Body of pancreas (tissue), 4 donors: Measurements from ENCODE around the gene ZBTB43. TPM values are rescaled to one million over a fixed set of nuclear protein-coding genes. Genes with fewer than 3 reads are reported as not detected.
"Not testable (repeated sequence)": the region's sequence is repeated elsewhere in the genome, so short reads cannot be mapped to it uniquely, and the experiment has no call there.

ENCODE experiments used
- ATAC-seq: fragments of 150-250 bp; one replicate; pipeline ENCODE4 v1.9.1; 2016
- DNase-seq, 4 donors: peaks; one replicate each; pipeline ENCODE4 v3.0.0-alpha.2; 2019
- H3K27ac ChIP-seq, 4 donors: fragments of 200-600 bp; sonication (generic); 1 replicate in 3 of 4; 2 replicates in 1 of 4; pipeline versions ENCODE4 v1.5.1 to v1.6.1; 2016 to 2019; ENCODE audit warnings: mild to moderate bottlenecking in 1 of 4, mixed read lengths in 1 of 4, moderate library complexity in 1 of 4
- H3K27me3 ChIP-seq, 2 donors: fragments of 200-600 bp; sonication (generic); one replicate each; pipeline ENCODE4 v1.6.0; 2016; ENCODE audit warnings: mild to moderate bottlenecking in 1 of 2
- H3K36me3 ChIP-seq, 2 donors: fragments of 200-600 bp; sonication (generic); replicated peaks in 1 of 2; 2 replicates each; pipeline ENCODE4 v1.5.1; 2016; ENCODE audit warnings: low read depth in 2 of 2; ENCODE audit not compliant: insufficient read depth in 1 of 2
- H3K4me1 ChIP-seq: fragments of 200-600 bp; sonication (generic); one replicate; pipeline ENCODE4 v1.6.0; 2016
- H3K4me3 ChIP-seq, 2 donors: fragments of 200-600 bp; sonication (generic); 1 replicate in 1 of 2; 2 replicates in 1 of 2; pipeline ENCODE4 v1.5.1; 2016 to 2019
- H3K9me3 ChIP-seq, 3 donors: fragments of 200-600 bp; sonication (generic); 1 replicate in 2 of 3; 2 replicates in 1 of 3; pipeline ENCODE4 v1.5.1; 2016
- CTCF ChIP-seq, 7 experiments: fragments of 450-650 bp in 4 of 7; fragments of 200-600 bp in 3 of 7; sonication (generic) in 3 of 7; IDR thresholded peaks; one replicate each; pipeline ENCODE4 v1.5.1; 2016 to 2019; ENCODE audit warnings: antibody characterized with exemption in 7 of 7
- POLR2A ChIP-seq, 3 donors: fragments of 450-650 bp; IDR thresholded peaks; one replicate each; pipeline ENCODE4 v1.6.1; 2016; ENCODE audit warnings: antibody characterized with exemption in 3 of 3, mild to moderate bottlenecking in 2 of 3
- WGBS, 2 donors: methylation state at CpG; one replicate each; pipeline ENCODE4 v1.1.5; 2017; 5-methylcytosine and 5-hydroxymethylcytosine counted together
- intact Hi-C: fragments of 100-400 bp; cut with DNase I; formaldehyde crosslinking; loops from one replicate; pipeline ENCODE4 v1.15.1; 2023
- total RNA-seq, 2 donors: library from RNA; depleted of rRNA; stranded (reverse); fragments of >200 nt; gene quantifications; one replicate each; pipeline ENCODE4 v1.1.0, GENCODE V29; 2016

The ZBTB43 gene
- total RNA-seq, 2 donors from 2014 or later = 6.2 to 7.6 TPM

DNA sequence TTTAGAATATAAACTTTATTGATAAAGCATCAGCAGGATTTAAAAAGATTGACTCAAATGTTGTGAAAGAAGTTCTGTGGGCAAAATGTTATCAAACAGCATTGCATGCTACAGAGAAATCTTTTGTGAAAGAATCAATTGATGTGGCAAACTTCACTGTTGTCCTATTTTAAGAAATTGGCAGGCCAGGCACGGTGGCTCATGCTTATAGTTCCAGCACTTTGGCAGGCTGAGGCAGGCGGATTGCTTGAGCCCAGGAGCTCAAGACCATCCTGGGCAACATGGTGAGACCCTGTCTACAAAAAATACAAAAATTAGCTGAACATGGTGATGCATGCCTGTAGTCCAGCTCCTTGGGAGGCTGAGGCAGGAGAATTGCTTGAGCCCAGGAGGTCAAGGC, 17.4 kb downstream of the ZBTB43 start:
- TF ChIP-seq POLR2A (IDR thresholded peaks at IDR 0.05) (no peak), CTCF (IDR thresholded peaks at IDR 0.05) (no peak)
- peaks cover 4% of the 10 kb centered on the region for H3K4me1 ChIP-seq
- intact Hi-C loops = no loop called here
- ATAC-seq = no peak
- H3K36me3 ChIP-seq = peaks cover 0 to 2% of the 10 kb centered on the region in 2 donors
- H3K4me3 ChIP-seq = no peak overlapping the region
- no peak for DNase-seq
- no peak overlapping the region for H3K27ac ChIP-seq
- no peaks in the 10 kb centered on the region for H3K9me3 ChIP-seq
- H3K27me3 ChIP-seq = no peaks in the 10 kb centered on the region
- WGBS, 2 donors = 55 to 75% methylated on average over 2 of the region's 2 CpGs

DNA sequence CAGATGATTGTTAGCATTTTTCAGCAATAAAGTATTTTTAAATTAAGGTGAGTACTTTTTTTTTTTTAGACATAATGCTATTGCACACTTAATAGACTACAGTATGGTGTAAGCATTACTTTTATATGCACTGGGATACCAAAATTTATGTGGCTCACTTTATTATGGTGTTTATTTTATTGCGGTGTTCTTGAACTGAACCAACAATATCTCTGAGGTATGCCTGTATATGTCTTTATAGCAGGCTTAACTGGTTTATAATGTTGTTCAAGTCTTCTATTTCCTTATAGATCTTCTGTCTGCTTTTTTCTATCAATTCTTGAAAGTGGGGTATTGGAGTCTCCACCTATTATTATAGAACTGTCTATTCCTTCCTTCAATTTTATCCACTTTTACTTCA, 18.0 kb downstream of the ZBTB43 start:
- Histone ChIP-seq H3K4me1 (peaks cover 4% of the 10 kb centered on the region), H3K9me3 (no peaks in the 10 kb centered on the region), H3K27ac (no peak overlapping the region), H3K36me3 (peaks cover 0 to 2% of the 10 kb centered on the region in 2 donors), H3K27me3 (no peaks in the 10 kb centered on the region), H3K4me3 (no peak overlapping the region)
- no peak for DNase-seq
- 91 to 96% methylated on average over 1 of the region's 1 CpG for WGBS, 2 donors
- no peak for ATAC-seq
- intact Hi-C loops = no loop called here
- TF ChIP-seq CTCF (IDR thresholded peaks at IDR 0.05) = no peak
- TF ChIP-seq POLR2A (IDR thresholded peaks at IDR 0.05) = no peak

DNA sequence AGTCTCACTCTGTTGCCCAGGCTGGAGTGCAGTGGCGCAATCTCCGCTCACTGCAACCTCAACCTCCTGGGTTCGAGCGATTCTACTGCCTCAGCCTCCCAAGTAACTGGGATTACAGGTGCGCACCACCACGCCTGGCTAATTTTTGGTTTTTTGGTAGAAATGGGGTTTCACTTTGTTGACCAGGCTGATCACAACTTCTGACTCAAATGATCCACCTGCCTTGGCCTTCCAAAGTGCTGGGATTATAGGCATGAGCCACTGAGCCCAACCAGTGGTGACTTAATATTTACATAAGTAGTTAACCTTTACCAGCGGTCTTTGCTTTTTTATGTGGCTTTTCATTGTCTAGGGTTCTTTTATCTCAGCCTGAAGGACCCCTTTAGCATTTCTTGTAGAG, 19.2 kb downstream of the ZBTB43 start:
- intact Hi-C loops, H3K27me3 ChIP-seq, H3K36me3 ChIP-seq, DNase-seq, H3K4me1 ChIP-seq, ATAC-seq, H3K4me3 ChIP-seq, H3K27ac ChIP-seq, H3K9me3 ChIP-seq: not testable (repeated sequence)
- 83 to 92% methylated on average over 7 of the region's 7 CpGs for WGBS, 2 donors

GRCh38 chr9:126827227-126827626, 22.4 kb downstream of the ZBTB43 start:
- no peak for TF ChIP-seq POLR2A (IDR thresholded peaks at IDR 0.05)
- TF ChIP-seq CTCF (IDR thresholded peaks at IDR 0.05) = no peak
- intact Hi-C loops = no loop called here
- DNase-seq (no peak), ATAC-seq (no peak)
- Histone ChIP-seq H3K27me3 (no peaks in the 10 kb centered on the region), H3K27ac (no peak overlapping the region), H3K4me1 (peaks cover 4% of the 10 kb centered on the region), H3K9me3 (no peaks in the 10 kb centered on the region), H3K4me3 (no peak overlapping the region), H3K36me3 (no peaks in the 10 kb centered on the region)
- whole genome bisulfite sequencing, 2 donors = 92 to 93% methylated on average over 7 of the region's 7 CpGs

GRCh38 chr9:126829035-126829434, 24.2 kb downstream of the ZBTB43 start:
- intact Hi-C loops = no loop called here
- Histone ChIP-seq H3K36me3 (peaks cover 7 to 12% of the 10 kb centered on the region in 2 donors), H3K4me3 (no peak overlapping the region), H3K9me3 (no peaks in the 10 kb centered on the region), H3K27me3 (no peaks in the 10 kb centered on the region), H3K27ac (no peak overlapping the region), H3K4me1 (peaks cover 2% of the 10 kb centered on the region)
- 95% methylated on average over 1 of the region's 1 CpG for WGBS, 2 donors
- no peak for ATAC-seq
- DNase-seq = no peak
- no peak for TF ChIP-seq CTCF (IDR thresholded peaks at IDR 0.05)
- no peak for TF ChIP-seq POLR2A (IDR thresholded peaks at IDR 0.05)
